ENCODE results near the gene ISYNA1.
"Not testable (repeated sequence)": the region's sequence is repeated elsewhere in the genome, so short reads cannot be mapped to it uniquely, and the experiment has no call there.

ISYNA1 gene

GRCh38 chr19:18418483-18419194 is 19.3 kb downstream of the ISYNA1 start:
- no peak for DNase-seq

- DNase-seq: no peak
Measured at GRCh38 chr19:18418029-18418482, 19.9 kb downstream of the ISYNA1 start.

- DNase-seq: peak; percentile 92
Measured at GRCh38 chr19:18417250-18418028, 20.5 kb downstream of the ISYNA1 start.

GRCh38 chr19:18416778-18417249 is 21.1 kb downstream of the ISYNA1 start:
- peak; percentile 95 for DNase-seq

- no peak for DNase-seq
Measured at GRCh38 chr19:18415178-18415867, 22.6 kb downstream of the ISYNA1 start.

- DNase-seq: no peak
Measured at GRCh38 chr19:18414504-18415177, 23.3 kb downstream of the ISYNA1 start.

GRCh38 chr19:18412610-18413239 is 25.2 kb downstream of the ISYNA1 start:
- DNase-seq: no peak

- DNase-seq: no peak
Measured at GRCh38 chr19:18408053-18408476, 29.9 kb downstream of the ISYNA1 start.

GRCh38 chr19:18406749-18407148 is 31.2 kb downstream of the ISYNA1 start:
- DNase-seq: no peak

- DNase-seq: not testable (repeated sequence)
Measured at GRCh38 chr19:18405754-18406153, 32.2 kb downstream of the ISYNA1 start.

- not testable (repeated sequence) for DNase-seq
Measured at GRCh38 chr19:18402455-18403248, 35.3 kb downstream of the ISYNA1 start.

- DNase-seq: no peak
Measured at GRCh38 chr19:18401580-18402112, 36.3 kb downstream of the ISYNA1 start.

GRCh38 chr19:18399008-18399407 is 38.9 kb downstream of the ISYNA1 start:
- no peak for DNase-seq

- peak; percentile 63 for DNase-seq
Measured at GRCh38 chr19:18397242-18398202, 40.4 kb downstream of the ISYNA1 start, which contains the start of gene LRRC25. Gene LRRC25, minus strand, starts transcription at chr19:18397622. Its CDS starts 659 bp downstream, at chr19:18396963.

GRCh38 chr19:18396471-18397241 is 41.3 kb downstream of the ISYNA1 start:
- DNase-seq: no peak

GRCh38 chr19:18393836-18394235 is 44.1 kb downstream of the ISYNA1 start:
- no peak for DNase-seq

GRCh38 chr19:18392926-18393325 is 45.0 kb downstream of the ISYNA1 start:
- DNase-seq: no peak

- DNase-seq: no peak
Measured at GRCh38 chr19:18392417-18392816, 45.5 kb downstream of the ISYNA1 start.

- no peak for DNase-seq
Measured at GRCh38 chr19:18391509-18392075, 46.3 kb downstream of the ISYNA1 start.
